ENCODE results near the gene ERBB2. TPM values are rescaled to one million over a fixed set of nuclear protein-coding genes. Genes with fewer than 3 reads are reported as not detected.

Gene ERBB2
- total and polyA plus RNA-seq, 2 of the 13 experiments (the other 11 are each of a cell fraction or from before 2014, with no cell fraction given), result 57.7 to 64.1 TPM

DNA sequence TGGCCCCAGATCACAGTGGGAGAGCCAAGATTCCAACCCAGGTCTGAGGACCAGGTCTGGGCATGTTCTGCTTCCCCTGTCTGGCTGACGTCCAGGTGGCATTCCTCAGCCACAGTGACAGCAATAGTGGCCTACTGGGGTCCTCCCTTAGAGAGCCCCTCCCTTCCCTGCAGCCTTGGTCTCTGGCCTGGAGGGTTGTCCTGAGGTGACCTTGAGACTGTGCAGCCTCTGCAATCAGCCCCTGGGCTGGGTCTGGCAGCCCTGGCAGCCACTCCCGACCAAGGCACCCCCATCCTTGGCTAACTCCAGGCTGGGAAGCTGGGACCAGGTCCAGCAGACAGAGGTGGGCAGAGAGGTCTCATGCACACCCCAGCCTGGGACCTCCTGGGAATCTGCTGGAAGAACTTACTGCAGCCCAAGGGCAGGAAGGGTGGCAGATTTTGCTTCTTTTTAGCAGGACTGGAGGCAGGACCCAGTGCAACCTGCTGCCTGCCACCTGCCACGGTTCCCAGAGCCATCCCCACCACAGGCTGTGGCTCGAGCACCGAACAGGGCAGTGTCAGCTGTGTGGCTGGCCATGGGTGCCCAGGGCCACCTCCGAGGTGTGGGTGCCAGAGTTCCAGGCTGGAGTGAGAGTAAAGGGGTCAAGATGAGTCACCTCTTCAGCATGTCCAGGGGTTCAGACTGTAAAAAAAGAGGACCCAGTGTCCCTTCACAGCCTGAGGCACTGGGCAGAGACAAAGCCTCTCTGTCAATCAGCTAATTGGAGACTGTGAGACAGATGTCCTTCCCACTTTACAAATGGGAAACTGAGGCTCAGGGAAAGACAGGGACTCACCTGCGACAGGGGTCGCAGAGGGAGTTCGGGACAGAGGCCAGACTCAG is 50.5 kb downstream of the ERBB2 start (continued):
- TF ChIP-seq, protein P1, sequence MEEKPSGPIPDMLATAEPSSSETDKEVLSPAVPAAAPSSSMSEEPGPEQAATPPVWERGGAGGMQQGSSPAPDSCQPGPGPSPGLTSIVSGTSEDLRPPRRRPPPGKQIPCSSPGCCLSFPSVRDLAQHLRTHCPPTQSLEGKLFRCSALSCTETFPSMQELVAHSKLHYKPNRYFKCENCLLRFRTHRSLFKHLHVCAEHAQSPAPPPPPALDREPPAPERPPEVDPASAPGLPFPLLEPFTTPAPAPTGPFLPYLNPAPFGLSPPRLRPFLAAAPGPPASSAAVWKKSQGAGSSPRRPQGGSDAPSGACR (CRISPR knock-in tag; IDR thresholded peaks at IDR 0.05), result no peak; the same call in 1 of the 2 replicates
- TF ChIP-seq ZNF230 (CRISPR knock-in tag; IDR thresholded peaks at IDR 0.05) (no peak; the same call in 1 of the 2 replicates), HIVEP1 (CRISPR knock-in tag; IDR thresholded peaks at IDR 0.05) (peak; percentile 82), LCORL (IDR thresholded peaks at IDR 0.05) (no peak), LCORL (CRISPR knock-in tag; IDR thresholded peaks at IDR 0.05) (peak; percentile 74), ZNF772 (CRISPR knock-in tag; IDR thresholded peaks at IDR 0.05) (peak; percentile 46; the same call in 1 of the 2 replicates), PCBP2 (optimal IDR thresholded peaks at IDR 0.05; ENCODE audit: low read depth, low read length, poor library complexity, severe bottlenecking) (no peak), SCMH1 (CRISPR knock-in tag; IDR thresholded peaks at IDR 0.05; ENCODE audit: borderline replicate concordance) (no peak), NFKB2 (CRISPR knock-in tag; IDR thresholded peaks at IDR 0.05; ENCODE audit: borderline replicate concordance) (no peak), ETV6 (CRISPR knock-in tag; conservative IDR thresholded peaks at IDR 0.05) (no peak), ZNF781 (CRISPR knock-in tag; IDR thresholded peaks at IDR 0.05; ENCODE audit: borderline replicate concordance, not compliant biosample characterization) (no peak), ZNF724P (CRISPR knock-in tag; IDR thresholded peaks at IDR 0.05; ENCODE audit: borderline replicate concordance) (no peak)
- TF ChIP-seq, protein P2, sequence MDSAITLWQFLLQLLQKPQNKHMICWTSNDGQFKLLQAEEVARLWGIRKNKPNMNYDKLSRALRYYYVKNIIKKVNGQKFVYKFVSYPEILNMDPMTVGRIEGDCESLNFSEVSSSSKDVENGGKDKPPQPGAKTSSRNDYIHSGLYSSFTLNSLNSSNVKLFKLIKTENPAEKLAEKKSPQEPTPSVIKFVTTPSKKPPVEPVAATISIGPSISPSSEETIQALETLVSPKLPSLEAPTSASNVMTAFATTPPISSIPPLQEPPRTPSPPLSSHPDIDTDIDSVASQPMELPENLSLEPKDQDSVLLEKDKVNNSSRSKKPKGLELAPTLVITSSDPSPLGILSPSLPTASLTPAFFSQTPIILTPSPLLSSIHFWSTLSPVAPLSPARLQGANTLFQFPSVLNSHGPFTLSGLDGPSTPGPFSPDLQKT (CRISPR knock-in tag; IDR thresholded peaks at IDR 0.05; ENCODE audit: borderline replicate concordance), result no peak
- TF ChIP-seq, protein P3, sequence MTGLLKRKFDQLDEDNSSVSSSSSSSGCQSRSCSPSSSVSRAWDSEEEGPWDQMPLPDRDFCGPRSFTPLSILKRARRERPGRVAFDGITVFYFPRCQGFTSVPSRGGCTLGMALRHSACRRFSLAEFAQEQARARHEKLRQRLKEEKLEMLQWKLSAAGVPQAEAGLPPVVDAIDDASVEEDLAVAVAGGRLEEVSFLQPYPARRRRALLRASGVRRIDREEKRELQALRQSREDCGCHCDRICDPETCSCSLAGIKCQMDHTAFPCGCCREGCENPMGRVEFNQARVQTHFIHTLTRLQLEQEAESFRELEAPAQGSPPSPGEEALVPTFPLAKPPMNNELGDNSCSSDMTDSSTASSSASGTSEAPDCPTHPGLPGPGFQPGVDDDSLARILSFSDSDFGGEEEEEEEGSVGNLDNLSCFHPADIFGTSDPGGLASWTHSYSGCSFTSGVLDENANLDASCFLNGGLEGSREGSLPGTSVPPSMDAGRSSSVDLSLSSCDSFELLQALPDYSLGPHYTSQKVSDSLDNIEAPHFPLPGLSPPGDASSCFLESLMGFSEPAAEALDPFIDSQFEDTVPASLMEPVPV (CRISPR knock-in tag; IDR thresholded peaks at IDR 0.05), result 0 out of 2 replicates have a peak, but pooled peaks have one; percentile 21
- TF ChIP-seq, protein P4, sequence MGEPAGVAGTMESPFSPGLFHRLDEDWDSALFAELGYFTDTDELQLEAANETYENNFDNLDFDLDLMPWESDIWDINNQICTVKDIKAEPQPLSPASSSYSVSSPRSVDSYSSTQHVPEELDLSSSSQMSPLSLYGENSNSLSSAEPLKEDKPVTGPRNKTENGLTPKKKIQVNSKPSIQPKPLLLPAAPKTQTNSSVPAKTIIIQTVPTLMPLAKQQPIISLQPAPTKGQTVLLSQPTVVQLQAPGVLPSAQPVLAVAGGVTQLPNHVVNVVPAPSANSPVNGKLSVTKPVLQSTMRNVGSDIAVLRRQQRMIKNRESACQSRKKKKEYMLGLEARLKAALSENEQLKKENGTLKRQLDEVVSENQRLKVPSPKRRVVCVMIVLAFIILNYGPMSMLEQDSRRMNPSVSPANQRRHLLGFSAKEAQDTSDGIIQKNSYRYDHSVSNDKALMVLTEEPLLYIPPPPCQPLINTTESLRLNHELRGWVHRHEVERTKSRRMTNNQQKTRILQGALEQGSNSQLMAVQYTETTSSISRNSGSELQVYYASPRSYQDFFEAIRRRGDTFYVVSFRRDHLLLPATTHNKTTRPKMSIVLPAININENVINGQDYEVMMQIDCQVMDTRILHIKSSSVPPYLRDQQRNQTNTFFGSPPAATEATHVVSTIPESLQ (CRISPR knock-in tag; conservative IDR thresholded peaks at IDR 0.05), result no peak
- TF ChIP-seq, protein P5, sequence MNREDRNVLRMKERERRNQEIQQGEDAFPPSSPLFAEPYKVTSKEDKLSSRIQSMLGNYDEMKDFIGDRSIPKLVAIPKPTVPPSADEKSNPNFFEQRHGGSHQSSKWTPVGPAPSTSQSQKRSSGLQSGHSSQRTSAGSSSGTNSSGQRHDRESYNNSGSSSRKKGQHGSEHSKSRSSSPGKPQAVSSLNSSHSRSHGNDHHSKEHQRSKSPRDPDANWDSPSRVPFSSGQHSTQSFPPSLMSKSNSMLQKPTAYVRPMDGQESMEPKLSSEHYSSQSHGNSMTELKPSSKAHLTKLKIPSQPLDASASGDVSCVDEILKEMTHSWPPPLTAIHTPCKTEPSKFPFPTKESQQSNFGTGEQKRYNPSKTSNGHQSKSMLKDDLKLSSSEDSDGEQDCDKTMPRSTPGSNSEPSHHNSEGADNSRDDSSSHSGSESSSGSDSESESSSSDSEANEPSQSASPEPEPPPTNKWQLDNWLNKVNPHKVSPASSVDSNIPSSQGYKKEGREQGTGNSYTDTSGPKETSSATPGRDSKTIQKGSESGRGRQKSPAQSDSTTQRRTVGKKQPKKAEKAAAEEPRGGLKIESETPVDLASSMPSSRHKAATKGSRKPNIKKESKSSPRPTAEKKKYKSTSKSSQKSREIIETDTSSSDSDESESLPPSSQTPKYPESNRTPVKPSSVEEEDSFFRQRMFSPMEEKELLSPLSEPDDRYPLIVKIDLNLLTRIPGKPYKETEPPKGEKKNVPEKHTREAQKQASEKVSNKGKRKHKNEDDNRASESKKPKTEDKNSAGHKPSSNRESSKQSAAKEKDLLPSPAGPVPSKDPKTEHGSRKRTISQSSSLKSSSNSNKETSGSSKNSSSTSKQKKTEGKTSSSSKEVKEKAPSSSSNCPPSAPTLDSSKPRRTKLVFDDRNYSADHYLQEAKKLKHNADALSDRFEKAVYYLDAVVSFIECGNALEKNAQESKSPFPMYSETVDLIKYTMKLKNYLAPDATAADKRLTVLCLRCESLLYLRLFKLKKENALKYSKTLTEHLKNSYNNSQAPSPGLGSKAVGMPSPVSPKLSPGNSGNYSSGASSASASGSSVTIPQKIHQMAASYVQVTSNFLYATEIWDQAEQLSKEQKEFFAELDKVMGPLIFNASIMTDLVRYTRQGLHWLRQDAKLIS (CRISPR knock-in tag; IDR thresholded peaks at IDR 0.05), result no peak
- TF ChIP-seq, protein P6, sequence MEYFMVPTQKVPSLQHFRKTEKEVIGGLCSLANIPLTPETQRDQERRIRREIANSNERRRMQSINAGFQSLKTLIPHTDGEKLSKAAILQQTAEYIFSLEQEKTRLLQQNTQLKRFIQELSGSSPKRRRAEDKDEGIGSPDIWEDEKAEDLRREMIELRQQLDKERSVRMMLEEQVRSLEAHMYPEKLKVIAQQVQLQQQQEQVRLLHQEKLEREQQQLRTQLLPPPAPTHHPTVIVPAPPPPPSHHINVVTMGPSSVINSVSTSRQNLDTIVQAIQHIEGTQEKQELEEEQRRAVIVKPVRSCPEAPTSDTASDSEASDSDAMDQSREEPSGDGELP (IDR thresholded peaks at IDR 0.05; ENCODE audit: borderline replicate concordance, low read depth), result peak; percentile 19; the same call in 1 of the 2 replicates
